ENCODE data around the gene MCTP2. TPM values are rescaled to one million over a fixed set of nuclear protein-coding genes. Genes with fewer than 3 reads are reported as not detected.
A peak's percentile ranks its signal among the peaks of the same experiment; 100 is the strongest.

The MCTP2 gene
- total RNA-seq, 4 donors from 2014 or later: 0.13 to 2.0 (median 0.43) TPM

- DNase-seq (peak in 1 of 2 donors; percentile 17), ATAC-seq (peak; percentile 77 to 96)
- intact Hi-C loops (cut with DNase I; ENCODE audit: low total_unique reads) (loop anchor here (2.0 to 5.0 kb wide), 2 partner anchors 159 to 1287 kb away; no protein-coding TSS in a partner anchor), in situ Hi-C loops (cut with MboI; ENCODE audit: low sequenced_read_pairs in 4 of 4) (loop anchor here in 1 of 4 donors (25.0 kb wide), 1 partner anchor 1287 kb away; no protein-coding TSS in a partner anchor)
- TF ChIP-seq POLR2A (IDR thresholded peaks at IDR 0.05): no peak
- peak; percentile 42 to 86 (median 69) for TF ChIP-seq CTCF (IDR thresholded peaks at IDR 0.05 in 4 of 5, conservative IDR thresholded peaks at IDR 0.05 in 1 of 5)
- Histone ChIP-seq H3K4me1 (no peaks in the 10 kb centered on the region), H3K36me3 (no peaks in the 10 kb centered on the region), H3K9me3 (no peaks in the 10 kb centered on the region), H3K4me3 (no peak overlapping the region), H3K27me3 (no peaks in the 10 kb centered on the region), H3K27ac (no peak overlapping the region)
These were observed 92.9 kb downstream of the MCTP2 start for GRCh38 chr15:94324117-94324826.

- in situ Hi-C loops (cut with MboI; ENCODE audit: low sequenced_read_pairs in 4 of 4): loop anchor here in 2 of 4 donors (5.0 to 25.0 kb wide), 2 partner anchors 158 to 1288 kb away; no protein-coding TSS in a partner anchor
- ATAC-seq (no peak), DNase-seq (no peak)
- H3K4me3 ChIP-seq: no peak overlapping the region
- no peaks in the 10 kb centered on the region for H3K4me1 ChIP-seq
- no peak for TF ChIP-seq CTCF (IDR thresholded peaks at IDR 0.05 in 4 of 5, conservative IDR thresholded peaks at IDR 0.05 in 1 of 5)
- no peak for TF ChIP-seq POLR2A (IDR thresholded peaks at IDR 0.05)
- no peaks in the 10 kb centered on the region for H3K9me3 ChIP-seq
- intact Hi-C loops (cut with DNase I; ENCODE audit: low total_unique reads): loop anchor here (2.0 to 5.0 kb wide), 2 partner anchors 160 to 1288 kb away; no protein-coding TSS in a partner anchor
- no peaks in the 10 kb centered on the region for H3K36me3 ChIP-seq
- no peak overlapping the region for H3K27ac ChIP-seq
- no peaks in the 10 kb centered on the region for H3K27me3 ChIP-seq
These were observed 93.7 kb downstream of the MCTP2 start for GRCh38 chr15:94324835-94325767.

- Histone ChIP-seq H3K36me3 (no peaks in the 10 kb centered on the region), H3K4me3 (no peak overlapping the region), H3K27me3 (no peaks in the 10 kb centered on the region), H3K9me3 (no peaks in the 10 kb centered on the region), H3K27ac (no peak overlapping the region), H3K4me1 (no peaks in the 10 kb centered on the region)
- ATAC-seq (no peak), DNase-seq (no peak)
- in situ Hi-C loops (cut with MboI; ENCODE audit: low sequenced_read_pairs in 4 of 4) (loop anchor here in 1 of 4 donors (5.0 kb wide), 1 partner anchor 160 kb away; no protein-coding TSS in a partner anchor), intact Hi-C loops (cut with DNase I; ENCODE audit: low total_unique reads) (no loop called here)
- no peak for TF ChIP-seq POLR2A (IDR thresholded peaks at IDR 0.05)
- peak in 3 of 5 experiments; percentile 14 to 51 (median 17) for TF ChIP-seq CTCF (IDR thresholded peaks at IDR 0.05 in 4 of 5, conservative IDR thresholded peaks at IDR 0.05 in 1 of 5)
These were observed 96.1 kb downstream of the MCTP2 start for GRCh38 chr15:94327356-94327936.

GRCh38 chr15:94331731-94332130, 100.4 kb downstream of the MCTP2 start:
- Histone ChIP-seq H3K4me3 (no peak overlapping the region), H3K27me3 (no peaks in the 10 kb centered on the region), H3K27ac (no peak overlapping the region), H3K9me3 (no peaks in the 10 kb centered on the region), H3K36me3 (no peaks in the 10 kb centered on the region), H3K4me1 (no peaks in the 10 kb centered on the region)
- DNase-seq: no peak
- in situ Hi-C loops (cut with MboI; ENCODE audit: low sequenced_read_pairs in 4 of 4) (no loop called here), intact Hi-C loops (cut with DNase I; ENCODE audit: low total_unique reads) (no loop called here)
- TF ChIP-seq POLR2A (IDR thresholded peaks at IDR 0.05): no peak
- TF ChIP-seq CTCF (IDR thresholded peaks at IDR 0.05 in 4 of 5, conservative IDR thresholded peaks at IDR 0.05 in 1 of 5): no peak
- ATAC-seq: no peak

Measured in gastrocnemius medialis (tissue), 4 donors.